WERI-Rb-1 (cell line): Measurements from ENCODE around the gene AHCY.
"Not testable (repeated sequence)": the region's sequence is repeated elsewhere in the genome, so short reads cannot be mapped to it uniquely, and the experiment has no call there.

Source experiments
- DNase-seq: peaks from one replicate; pipeline ENCODE4 v3.0.0-alpha.2; 2020
- H3K27ac ChIP-seq: fragments of 250-450 bp; sonication (Bioruptor Pico); 2 replicates; pipeline ENCODE4 v1.5.1; 2020; ENCODE audit warnings: mild to moderate bottlenecking, moderate library complexity
- H3K27me3 ChIP-seq: fragments of 250-450 bp; sonication (Bioruptor Pico); 2 replicates; pipeline ENCODE4 v1.5.1; 2021; ENCODE audit warnings: mild to moderate bottlenecking, low read depth, moderate library complexity; ENCODE audit not compliant: insufficient read depth, severe bottlenecking
- H3K36me3 ChIP-seq: fragments of 250-450 bp; sonication (Bioruptor Pico); 2 replicates; pipeline ENCODE4 v1.5.1; 2020; ENCODE audit warnings: mild to moderate bottlenecking, moderate library complexity
- H3K4me3 ChIP-seq: 2 replicates; pipeline ENCODE4 v1.5.1; 2011; ENCODE audit warnings: low read depth, mild to moderate bottlenecking, control low read depth, low read length
- H3K9me3 ChIP-seq: fragments of 250-450 bp; sonication (Bioruptor Pico); 2 replicates; pipeline ENCODE4 v1.5.1; 2021; ENCODE audit warnings: mild to moderate bottlenecking, moderate library complexity; ENCODE audit not compliant: severe bottlenecking
- TF ChIP-seq, protein P1 (sequence below): IDR thresholded peaks from 2 replicates; pipeline ENCODE4 v1.5.1; 2011; ENCODE audit warnings: low read depth, mild to moderate bottlenecking, control low read depth, inconsistent platforms, low read length

AHCY gene

DNA sequence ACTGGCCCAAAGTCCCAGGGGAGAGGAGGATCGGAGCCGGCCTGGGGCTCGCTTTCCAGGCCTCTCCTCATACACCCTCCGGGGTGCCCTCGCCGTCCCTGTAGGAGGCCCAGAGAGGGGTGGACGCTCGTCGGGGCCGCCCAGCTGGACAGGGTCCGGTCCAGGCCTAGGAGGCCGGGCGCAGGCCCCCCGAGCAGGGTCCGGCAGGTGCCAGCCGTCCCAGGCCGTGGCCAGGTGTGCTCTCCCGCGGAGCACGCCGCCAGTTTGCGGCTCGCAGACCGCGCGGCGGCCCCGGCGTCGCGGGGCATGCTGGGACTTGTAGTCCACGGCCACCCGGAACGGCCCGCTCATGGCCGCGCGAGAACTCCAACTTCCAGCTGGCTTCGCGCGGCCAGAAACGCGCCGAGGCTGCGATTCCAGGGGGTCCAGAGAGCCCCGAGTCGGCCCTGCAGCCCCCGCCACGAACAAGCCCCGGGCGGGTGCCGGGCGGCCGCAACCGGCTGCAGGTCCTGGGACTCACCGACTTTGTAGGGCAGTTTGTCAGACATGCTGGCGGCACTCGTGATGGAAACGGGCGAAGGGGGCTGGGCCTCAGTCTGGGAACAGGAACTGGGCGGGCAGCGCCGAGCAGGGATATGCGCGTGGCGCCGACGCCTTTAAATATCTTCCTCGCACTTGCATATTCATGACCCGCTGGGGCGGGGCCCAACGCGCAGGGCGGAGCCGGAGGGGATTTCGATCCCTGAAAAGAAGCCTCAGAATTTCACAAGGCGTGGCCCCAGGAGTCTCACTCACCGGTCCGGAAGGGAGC is at the start of gene AHCY:
Gene AHCY, minus strand, starts transcription at position 633 of the 811 bp plus-strand sequence. Its CDS starts 85 bp downstream, at position 548.
- DNase-seq, result peak; percentile 97
- Histone ChIP-seq H3K27ac (peak within 1 kb of the TSS; percentile 96), H3K36me3 (peaks cover 18% of the 10 kb centered on the region), H3K27me3 (no peaks in the 10 kb centered on the region), H3K4me3 (peak within 1 kb of the TSS; percentile 75), H3K9me3 (no peaks in the 10 kb centered on the region)
- TF ChIP-seq, protein P1, sequence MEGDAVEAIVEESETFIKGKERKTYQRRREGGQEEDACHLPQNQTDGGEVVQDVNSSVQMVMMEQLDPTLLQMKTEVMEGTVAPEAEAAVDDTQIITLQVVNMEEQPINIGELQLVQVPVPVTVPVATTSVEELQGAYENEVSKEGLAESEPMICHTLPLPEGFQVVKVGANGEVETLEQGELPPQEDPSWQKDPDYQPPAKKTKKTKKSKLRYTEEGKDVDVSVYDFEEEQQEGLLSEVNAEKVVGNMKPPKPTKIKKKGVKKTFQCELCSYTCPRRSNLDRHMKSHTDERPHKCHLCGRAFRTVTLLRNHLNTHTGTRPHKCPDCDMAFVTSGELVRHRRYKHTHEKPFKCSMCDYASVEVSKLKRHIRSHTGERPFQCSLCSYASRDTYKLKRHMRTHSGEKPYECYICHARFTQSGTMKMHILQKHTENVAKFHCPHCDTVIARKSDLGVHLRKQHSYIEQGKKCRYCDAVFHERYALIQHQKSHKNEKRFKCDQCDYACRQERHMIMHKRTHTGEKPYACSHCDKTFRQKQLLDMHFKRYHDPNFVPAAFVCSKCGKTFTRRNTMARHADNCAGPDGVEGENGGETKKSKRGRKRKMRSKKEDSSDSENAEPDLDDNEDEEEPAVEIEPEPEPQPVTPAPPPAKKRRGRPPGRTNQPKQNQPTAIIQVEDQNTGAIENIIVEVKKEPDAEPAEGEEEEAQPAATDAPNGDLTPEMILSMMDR, result no peak

DNA sequence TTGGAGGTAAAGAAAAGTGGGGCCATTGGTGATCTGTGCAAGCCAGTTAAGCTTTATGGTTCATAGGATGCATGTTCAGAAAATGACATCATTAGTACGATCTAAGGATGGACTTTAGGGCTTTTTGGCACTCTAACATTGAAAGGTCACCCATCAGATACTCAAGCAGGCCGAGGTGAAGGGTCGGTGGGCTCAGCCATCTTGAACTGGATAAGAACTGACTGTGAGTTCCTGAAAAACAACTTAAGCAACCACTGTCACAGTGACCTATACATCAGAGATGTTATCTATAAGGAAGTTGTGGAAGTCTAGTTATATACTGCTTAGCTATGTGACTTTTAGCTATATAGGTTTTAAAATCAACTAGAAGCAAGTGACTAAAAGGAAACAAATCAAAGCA is 46.9 kb upstream of the AHCY start:
- H3K4me3 ChIP-seq, result no peak overlapping the region
- no peaks in the 10 kb centered on the region for H3K9me3 ChIP-seq
- DNase-seq, result no peak
- no peaks in the 10 kb centered on the region for H3K27me3 ChIP-seq
- H3K27ac ChIP-seq, result no peak overlapping the region
- H3K36me3 ChIP-seq, result no peaks in the 10 kb centered on the region
- TF ChIP-seq, protein P1, result no peak

DNA sequence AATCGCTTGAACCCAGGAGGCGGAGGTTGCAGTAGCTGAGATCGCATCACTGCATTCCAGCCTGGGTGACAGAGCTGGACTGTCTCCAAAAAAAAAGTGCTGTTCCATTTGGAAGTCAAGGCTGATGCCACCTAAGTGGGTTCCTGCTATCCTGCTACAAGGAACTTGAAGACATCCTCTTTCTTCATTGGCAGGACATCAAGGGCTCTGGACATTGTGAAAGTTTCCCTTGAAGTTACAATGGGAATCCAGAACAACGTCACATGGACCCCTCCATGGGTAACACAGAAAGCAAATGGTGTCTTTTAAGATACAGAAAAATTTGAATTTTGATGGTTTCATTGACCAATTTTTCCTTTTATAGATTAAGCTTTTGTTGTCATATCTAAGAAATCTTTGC is 44.4 kb upstream of the AHCY start:
- Histone ChIP-seq H3K4me3 (no peak overlapping the region), H3K36me3 (no peaks in the 10 kb centered on the region), H3K27ac (no peak overlapping the region), H3K27me3 (no peaks in the 10 kb centered on the region), H3K9me3 (no peaks in the 10 kb centered on the region)
- no peak for DNase-seq
- TF ChIP-seq, protein P1, result no peak

DNA sequence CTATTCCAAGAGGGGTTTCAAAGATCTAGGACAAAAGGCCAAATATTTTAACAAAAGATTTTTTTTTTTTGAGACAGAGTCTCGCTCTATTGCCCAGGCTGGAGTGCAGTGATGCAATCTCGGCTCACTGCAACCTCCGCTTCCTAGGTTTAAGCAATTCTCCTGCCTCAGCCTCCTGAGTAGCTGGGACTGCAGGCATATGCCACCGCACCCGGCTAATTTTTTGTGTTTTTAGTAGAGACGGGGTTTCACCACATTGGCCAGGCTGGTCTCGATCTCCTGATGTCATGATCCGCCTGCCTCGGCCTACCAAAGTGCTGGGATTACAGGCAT is 43.3 kb upstream of the AHCY start:
- H3K27ac ChIP-seq, H3K27me3 ChIP-seq: not testable (repeated sequence)

DNA sequence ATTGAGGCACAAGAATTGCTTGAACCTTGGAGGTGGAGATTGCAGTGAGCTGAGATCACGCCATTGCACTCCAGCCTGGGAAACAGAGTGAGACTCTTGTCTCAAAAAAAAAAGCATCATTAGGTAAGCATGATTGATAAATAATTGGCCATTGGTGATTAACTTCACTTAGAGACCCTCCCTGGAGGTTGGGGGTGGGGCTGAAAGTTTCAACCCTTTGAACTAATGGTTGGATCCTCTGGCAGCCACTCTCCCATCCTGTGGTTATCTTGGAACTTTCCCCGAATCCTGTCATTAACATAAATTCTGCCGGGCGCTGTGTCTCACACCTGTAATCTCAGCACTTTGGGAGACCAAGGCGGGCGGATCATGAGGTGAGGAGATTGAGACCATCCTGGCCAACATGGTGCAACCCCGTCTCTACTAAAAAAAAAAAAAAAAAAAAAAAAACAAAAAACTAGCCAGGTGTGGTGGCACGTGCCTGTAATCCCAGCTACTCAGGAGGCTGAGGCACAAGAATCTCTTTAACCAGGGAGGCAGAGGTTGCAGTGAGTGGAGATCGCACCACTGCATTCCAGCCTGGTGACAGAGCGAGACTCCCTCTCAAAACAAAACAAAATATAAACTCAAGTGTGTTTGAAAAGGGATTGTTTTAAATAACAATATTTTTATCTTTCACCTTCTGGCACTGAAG is 42.8 kb upstream of the AHCY start:
- not testable (repeated sequence) for H3K27ac ChIP-seq, H3K4me3 ChIP-seq, H3K9me3 ChIP-seq, H3K36me3 ChIP-seq, H3K27me3 ChIP-seq, DNase-seq

More for the DNA sequence above, 43.3 kb upstream of the AHCY start:
- H3K36me3 ChIP-seq, H3K9me3 ChIP-seq, H3K4me3 ChIP-seq, DNase-seq: not testable (repeated sequence)

DNA sequence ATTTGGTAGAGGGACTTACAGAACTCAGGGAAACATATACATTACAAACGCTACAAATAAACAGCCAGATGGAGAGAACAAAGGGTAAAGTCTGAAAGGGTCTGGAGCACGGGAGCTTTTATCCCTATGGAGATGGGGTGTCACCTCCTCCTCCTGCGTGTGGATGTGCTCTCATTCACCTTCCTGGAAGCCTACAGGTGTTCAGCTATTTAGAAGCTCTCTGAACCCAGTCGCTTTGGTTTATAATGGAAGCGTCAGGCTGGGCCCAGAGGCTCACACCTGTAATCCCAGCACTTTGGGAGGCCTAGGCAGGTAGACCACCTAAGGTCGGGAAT is 42.2 kb upstream of the AHCY start:
- H3K36me3 ChIP-seq, result no peaks in the 10 kb centered on the region
- no peak for DNase-seq

More for the DNA sequence above, 42.2 kb upstream of the AHCY start:
- Histone ChIP-seq H3K9me3 (no peaks in the 10 kb centered on the region), H3K27me3 (no peaks in the 10 kb centered on the region), H3K27ac (no peak overlapping the region), H3K4me3 (no peak overlapping the region)
- TF ChIP-seq, protein P1, result no peak
